H1 (cell line): Measurements from ENCODE around the gene VPS35L. TPM values are rescaled to one million over a fixed set of nuclear protein-coding genes. Genes with fewer than 3 reads are reported as not detected.

ENCODE experiments used
- CHD1 ChIP-seq: IDR thresholded peaks from 2 replicates; pipeline ENCODE4 v1.6.1; 2012; ENCODE audit warnings: low read depth, low read length, improper control_type of control experiment
- RAD21 ChIP-seq, 2 experiments: IDR thresholded peaks in 1 of 2; conservative IDR thresholded peaks in 1 of 2; 2 replicates each; pipeline ENCODE4 v1.6.1; 2011; ENCODE audit warnings: low read depth in 2 of 2, low read length in 2 of 2, improper control_type of control experiment in 1 of 2, inconsistent platforms in 1 of 2, mild to moderate bottlenecking in 1 of 2, moderate library complexity in 1 of 2
- SIN3A ChIP-seq, 2 experiments: IDR thresholded peaks in 1 of 2; conservative IDR thresholded peaks in 1 of 2; 2 replicates each; pipeline ENCODE4 v1.6.1; 2011 to 2012; ENCODE audit warnings: low read length in 2 of 2, improper control_type of control experiment in 1 of 2, low read depth in 1 of 2, mild to moderate bottlenecking in 1 of 2
- SP4 ChIP-seq: IDR thresholded peaks from 2 replicates; pipeline ENCODE4 v1.6.1; 2012; ENCODE audit warnings: low read length, inconsistent platforms
- polyA plus RNA-seq, 7 experiments: library from polyadenylated mRNA; depleted of rRNA in 3 of 7; stranded (reverse) in 5 of 7; unstranded in 2 of 7; fragments of >200 nt in 5 of 7; fragments of 200-250 nt in 2 of 7; gene quantifications; 1 replicate in 5 of 7; 2 replicates in 1 of 7; 4 replicates in 1 of 7; pipeline versions ENCODE4 v1.2.1 to v1.2.3, GENCODE V29; 2011 to 2013; ENCODE audit warnings: missing spikeins in 2 of 7, mixed read lengths in 2 of 7
- total RNA-seq: library from RNA; stranded (reverse); fragmentation: NEBNext Ultra II Directional; extraction: Animal tissue kit (Norgen Biotek cat#: 25700); gene quantifications from 2 replicates; pipeline ENCODE4 v1.2.1, GENCODE V29; 2021

VPS35L gene
- total and polyA plus RNA-seq, 2 of the 8 experiments (the other 6 are each of a cell fraction or from before 2014, with no cell fraction given), result 31.5 to 57.1 TPM

DNA sequence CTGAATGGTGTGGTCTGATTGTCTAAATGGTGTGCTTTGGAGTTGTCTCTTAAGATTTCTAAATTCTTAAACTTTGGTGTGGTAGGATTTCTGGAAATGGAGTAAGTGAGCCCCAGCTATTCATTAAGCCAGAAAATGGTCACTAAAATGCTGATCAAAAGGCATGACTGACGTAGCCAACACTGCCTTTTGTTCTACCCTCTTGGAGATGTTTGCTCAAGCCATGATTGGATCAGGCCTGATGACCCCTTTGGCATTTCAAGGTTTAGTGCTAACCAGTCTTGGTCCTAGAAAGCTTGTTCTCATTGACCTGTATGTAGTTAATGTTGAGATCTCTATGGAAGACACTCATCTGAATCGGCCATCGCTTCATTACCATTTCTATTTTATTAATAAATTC is 94.5 kb downstream of the VPS35L start (continued):
- TF ChIP-seq CHD1 (no peak), SIN3A (conservative IDR thresholded peaks at IDR 0.05 in 1 of 2, IDR thresholded peaks at IDR 0.05 in 1 of 2; ENCODE audit: low read depth in 1 of 2, low read length in 2 of 2) (no peak), RAD21 (IDR thresholded peaks at IDR 0.05 in 1 of 2, conservative IDR thresholded peaks at IDR 0.05 in 1 of 2; ENCODE audit: low read depth in 2 of 2, low read length in 2 of 2) (no peak), SP4 (no peak)
